HG03159 (cell line): ENCODE data around the gene PROZ.
"Not testable (repeated sequence)": the region's sequence is repeated elsewhere in the genome, so short reads cannot be mapped to it uniquely, and the experiment has no call there.

ENCODE experiments used
- ATAC-seq: cut with Tn5 transposase; IDR thresholded peaks from one replicate; pipeline ENCODE4 v1.9.1; 2021; ENCODE audit warnings: mild to moderate bottlenecking, moderate library complexity; ENCODE audit not compliant: unreplicated experiment

The PROZ gene

GRCh38 chr13:113157929-113158747, at the start of gene PROZ:
Gene PROZ (plus strand): TSS chr13:113158648. CDS start chr13:113158661, 13 bp downstream.
- ATAC-seq, result no peak

- no peak for ATAC-seq
Observed at GRCh38 chr13:113109151-113110047, 49.0 kb upstream of the PROZ start.

GRCh38 chr13:113110048-113110851, 48.2 kb upstream of the PROZ start:
- no peak for ATAC-seq

GRCh38 chr13:113110852-113111315, 47.6 kb upstream of the PROZ start:
- no peak for ATAC-seq

GRCh38 chr13:113111821-113112220, 46.6 kb upstream of the PROZ start:
- ATAC-seq, result not testable (repeated sequence)

GRCh38 chr13:113112475-113112874, 46.0 kb upstream of the PROZ start:
- ATAC-seq, result not testable (repeated sequence)

- ATAC-seq, result no peak
Observed at GRCh38 chr13:113112893-113113845, 45.3 kb upstream of the PROZ start.

GRCh38 chr13:113113846-113114271, 44.6 kb upstream of the PROZ start:
- no peak for ATAC-seq

- no peak for ATAC-seq
Observed at GRCh38 chr13:113114511-113115362, 43.7 kb upstream of the PROZ start.

- ATAC-seq, result no peak
Observed at GRCh38 chr13:113115363-113116205, 42.9 kb upstream of the PROZ start.

- no peak for ATAC-seq
Observed at GRCh38 chr13:113116206-113116800, 42.1 kb upstream of the PROZ start.

GRCh38 chr13:113116871-113117271, 41.6 kb upstream of the PROZ start:
- ATAC-seq, result no peak

- no peak for ATAC-seq
Observed at GRCh38 chr13:113117335-113117872, 41.0 kb upstream of the PROZ start.

- no peak for ATAC-seq
Observed at GRCh38 chr13:113117911-113118260, 40.6 kb upstream of the PROZ start.

- no peak for ATAC-seq
Observed at GRCh38 chr13:113118261-113119021, 40.0 kb upstream of the PROZ start.

- ATAC-seq, result no peak
Observed at GRCh38 chr13:113119166-113119821, 39.2 kb upstream of the PROZ start.
